Measurements from ENCODE around the gene SLC12A2. TPM values are rescaled to one million over a fixed set of nuclear protein-coding genes. Genes with fewer than 3 reads are reported as not detected.

SLC12A2 gene
- total RNA-seq, 1 donor from 2014 or later, result 14.5 TPM

GRCh38 chr5:128097224-128097623 is 13.7 kb downstream of the SLC12A2 start:
- no peak for TF ChIP-seq CTCF (IDR thresholded peaks at IDR 0.05; ENCODE audit: insufficient read depth, low read length, severe bottlenecking)
- Histone ChIP-seq H3K27me3 (ENCODE audit: control insufficient read depth, insufficient read depth, low read length) (no peaks in the 10 kb centered on the region), H3K4me3 (ENCODE audit: low read depth, low read length) (no peak overlapping the region), H3K36me3 (ENCODE audit: control insufficient read depth, insufficient read depth, low read length) (no peaks in the 10 kb centered on the region)
- no peak for DNase-seq (ENCODE audit: low read depth)
- no peak for FAIRE-seq

GRCh38 chr5:128097781-128098180 is 14.2 kb downstream of the SLC12A2 start:
- Histone ChIP-seq H3K36me3 (ENCODE audit: control insufficient read depth, insufficient read depth, low read length) (no peaks in the 10 kb centered on the region), H3K27me3 (ENCODE audit: control insufficient read depth, insufficient read depth, low read length) (no peaks in the 10 kb centered on the region), H3K4me3 (ENCODE audit: low read depth, low read length) (no peak overlapping the region)
- FAIRE-seq (no peak), DNase-seq (ENCODE audit: low read depth) (no peak)
- no peak for TF ChIP-seq CTCF (IDR thresholded peaks at IDR 0.05; ENCODE audit: insufficient read depth, low read length, severe bottlenecking)

- no peaks in the 10 kb centered on the region for H3K36me3 ChIP-seq (ENCODE audit: control insufficient read depth, insufficient read depth, low read length)
- no peak overlapping the region for H3K4me3 ChIP-seq (ENCODE audit: low read depth, low read length)
- no peak for TF ChIP-seq CTCF (IDR thresholded peaks at IDR 0.05; ENCODE audit: insufficient read depth, low read length, severe bottlenecking)
- H3K27me3 ChIP-seq (ENCODE audit: control insufficient read depth, insufficient read depth, low read length), result no peaks in the 10 kb centered on the region
- DNase-seq (ENCODE audit: low read depth) (no peak), FAIRE-seq (no peak)
Observed at GRCh38 chr5:128099944-128100343, 16.4 kb downstream of the SLC12A2 start.

GRCh38 chr5:128100860-128101557 is 17.4 kb downstream of the SLC12A2 start:
- Histone ChIP-seq H3K36me3 (ENCODE audit: control insufficient read depth, insufficient read depth, low read length) (no peaks in the 10 kb centered on the region), H3K27me3 (ENCODE audit: control insufficient read depth, insufficient read depth, low read length) (no peaks in the 10 kb centered on the region), H3K4me3 (ENCODE audit: low read depth, low read length) (no peak overlapping the region)
- no peak for FAIRE-seq
- no peak for DNase-seq (ENCODE audit: low read depth)
- TF ChIP-seq CTCF (IDR thresholded peaks at IDR 0.05; ENCODE audit: insufficient read depth, low read length, severe bottlenecking), result no peak

GRCh38 chr5:128101676-128102075 is 18.1 kb downstream of the SLC12A2 start:
- Histone ChIP-seq H3K36me3 (ENCODE audit: control insufficient read depth, insufficient read depth, low read length) (no peaks in the 10 kb centered on the region), H3K27me3 (ENCODE audit: control insufficient read depth, insufficient read depth, low read length) (no peaks in the 10 kb centered on the region), H3K4me3 (ENCODE audit: low read depth, low read length) (no peak overlapping the region)
- FAIRE-seq, result no peak
- TF ChIP-seq CTCF (IDR thresholded peaks at IDR 0.05; ENCODE audit: insufficient read depth, low read length, severe bottlenecking), result no peak
- DNase-seq (ENCODE audit: low read depth), result no peak

- no peak overlapping the region for H3K4me3 ChIP-seq (ENCODE audit: low read depth, low read length)
- H3K36me3 ChIP-seq (ENCODE audit: control insufficient read depth, insufficient read depth, low read length), result no peaks in the 10 kb centered on the region
- no peak for TF ChIP-seq CTCF (IDR thresholded peaks at IDR 0.05; ENCODE audit: insufficient read depth, low read length, severe bottlenecking)
- DNase-seq (ENCODE audit: low read depth) (no peak), FAIRE-seq (no peak)
- H3K27me3 ChIP-seq (ENCODE audit: control insufficient read depth, insufficient read depth, low read length), result no peaks in the 10 kb centered on the region
Observed at GRCh38 chr5:128105203-128105602, 21.6 kb downstream of the SLC12A2 start.
